ENCODE measurements around the gene TEX22.

Gene TEX22

DNA sequence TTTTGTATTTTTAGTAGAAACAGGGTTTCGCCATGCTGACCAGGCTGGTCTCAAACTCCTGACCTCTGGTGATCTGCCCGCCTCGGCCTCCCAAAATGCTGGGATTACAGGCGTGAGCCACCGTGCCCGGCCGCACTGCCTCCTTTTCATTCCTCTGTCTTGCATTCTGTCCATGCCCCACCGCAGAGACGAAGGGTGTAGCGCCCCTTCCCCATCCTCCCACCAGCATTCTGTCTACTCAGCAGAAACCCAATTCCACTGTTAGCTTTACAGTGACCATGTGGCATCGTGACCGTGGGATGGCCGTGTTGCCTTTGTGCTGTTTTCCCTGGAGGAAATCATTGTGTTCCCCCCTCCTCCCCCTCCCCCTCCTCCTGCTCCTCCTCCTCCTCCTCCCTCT is 10.3 kb downstream of the TEX22 start:
- DNase-seq: no peak

DNA sequence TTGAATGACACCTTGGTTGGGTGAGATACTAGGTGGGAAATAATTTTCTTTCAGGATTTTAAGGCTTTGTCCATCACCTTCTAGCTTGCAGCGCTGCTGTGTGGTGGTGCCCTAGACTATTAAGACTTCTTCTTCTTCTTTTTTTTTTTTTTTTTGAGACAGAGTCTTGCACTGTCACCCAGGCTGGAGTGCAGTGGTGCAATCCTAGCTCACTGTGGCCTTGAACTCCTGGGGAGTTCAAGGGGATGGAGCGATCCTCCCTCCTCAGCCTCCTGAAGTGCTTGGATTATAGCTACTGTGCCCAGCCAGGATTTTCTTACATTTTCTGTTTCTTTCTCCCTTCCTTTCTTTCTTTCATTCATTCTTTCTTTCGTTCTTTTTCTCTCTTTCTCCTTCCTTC is 11.0 kb downstream of the TEX22 start:
- DNase-seq: no peak

DNA sequence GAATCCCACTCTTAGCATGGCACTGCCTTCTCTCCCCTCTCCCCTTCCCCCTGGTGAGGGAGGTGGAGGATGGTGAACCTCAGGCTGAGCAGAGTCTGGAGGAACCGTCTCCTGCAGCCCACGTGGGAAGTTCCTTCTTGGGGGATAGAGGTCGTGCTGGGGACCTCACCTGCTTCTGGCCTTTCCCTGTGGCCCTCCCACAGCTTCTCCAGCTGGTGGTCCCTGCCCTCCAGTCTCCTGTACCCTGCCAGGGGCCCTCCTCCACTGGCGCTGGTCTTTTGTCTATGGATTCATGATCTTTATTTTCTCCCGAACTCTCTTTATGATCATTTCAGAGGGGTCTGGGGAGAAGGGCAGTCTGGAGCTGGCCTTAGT is 12.3 kb downstream of the TEX22 start:
- no peak for DNase-seq

DNA sequence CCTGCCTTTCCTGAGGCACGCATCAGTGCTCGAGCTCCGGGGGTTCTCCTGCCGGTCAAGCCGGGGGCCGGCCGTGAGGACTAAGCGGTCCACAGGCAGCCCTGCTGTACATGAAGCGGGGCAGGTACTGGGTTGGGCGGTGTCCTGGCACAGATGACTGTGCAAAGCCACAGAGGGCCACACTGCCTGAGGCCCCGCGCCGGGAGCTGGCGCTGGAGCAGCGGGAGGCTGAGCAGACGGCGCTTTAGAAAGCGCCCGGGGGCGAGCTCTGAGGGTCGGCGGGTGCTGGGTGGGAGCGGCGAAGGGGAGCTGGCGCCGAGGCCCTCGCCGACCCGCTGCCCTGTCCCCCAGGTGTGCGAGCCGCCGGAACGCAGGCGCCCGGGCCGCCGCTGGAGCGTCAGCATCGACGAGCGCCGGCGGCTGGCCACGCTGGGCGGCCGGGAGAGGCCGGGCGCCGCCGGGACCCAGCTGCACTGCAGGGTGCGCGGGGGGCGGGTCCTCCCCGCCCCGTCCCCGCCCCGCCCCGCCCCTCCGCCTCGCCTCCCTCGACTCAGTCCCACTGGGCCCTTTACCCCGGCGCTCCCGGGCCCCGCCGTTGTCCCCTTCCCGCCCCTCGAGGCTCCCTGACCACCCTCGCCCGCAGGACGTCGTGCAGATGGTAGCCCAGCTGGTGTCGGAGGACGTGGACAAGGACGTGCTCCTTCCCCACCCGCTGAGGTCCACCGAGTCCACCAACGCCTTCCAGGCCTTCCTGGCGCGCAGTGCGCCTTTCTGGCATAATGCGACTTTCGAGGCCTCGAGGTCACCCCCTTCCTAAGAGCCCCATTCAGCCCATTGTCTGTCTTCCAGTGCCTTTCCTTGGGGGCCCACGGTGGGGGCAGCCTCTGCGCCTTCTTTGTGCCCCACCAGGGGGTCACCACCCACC is 12.9 kb downstream of the TEX22 start:
- DNase-seq: no peak

DNA sequence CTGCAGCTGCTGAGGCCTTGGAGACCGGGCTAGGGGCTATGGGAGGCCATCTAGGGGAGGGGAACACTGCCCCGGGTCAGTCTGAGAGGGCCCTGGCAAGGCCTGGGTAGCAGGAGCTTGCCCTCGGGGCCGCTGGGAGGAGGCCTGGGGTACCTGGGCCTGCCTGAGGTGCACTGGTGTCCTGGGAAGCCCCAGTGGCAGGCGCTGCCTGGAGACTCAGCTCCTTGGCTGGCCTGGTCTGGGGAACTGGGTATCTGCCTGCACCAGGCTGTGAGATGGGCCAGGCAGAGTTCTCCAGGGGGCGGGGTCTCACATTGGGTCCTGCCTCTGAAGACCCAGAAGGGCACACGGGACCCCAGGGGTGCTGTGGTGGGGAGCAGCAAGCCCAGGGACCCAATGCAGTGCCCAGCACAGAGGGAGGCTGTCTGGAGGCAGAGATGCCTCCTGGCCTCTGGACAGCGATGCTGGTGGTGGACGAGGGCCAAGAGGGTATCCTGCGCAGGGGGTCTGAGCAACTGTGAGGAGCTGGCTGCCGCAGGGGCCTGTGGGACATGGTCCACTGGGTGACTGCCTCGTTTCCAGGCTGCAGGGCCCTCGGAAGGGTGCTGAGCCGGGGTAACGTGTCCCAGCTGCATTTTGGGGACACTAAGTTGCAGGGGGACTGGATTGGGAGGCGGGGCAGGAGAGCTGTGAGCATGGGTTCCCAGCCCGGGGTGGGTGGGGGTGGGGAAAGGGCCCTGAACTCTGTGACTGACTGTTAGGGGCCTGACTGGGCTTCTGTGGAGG is 13.8 kb downstream of the TEX22 start:
- DNase-seq: no peak

DNA sequence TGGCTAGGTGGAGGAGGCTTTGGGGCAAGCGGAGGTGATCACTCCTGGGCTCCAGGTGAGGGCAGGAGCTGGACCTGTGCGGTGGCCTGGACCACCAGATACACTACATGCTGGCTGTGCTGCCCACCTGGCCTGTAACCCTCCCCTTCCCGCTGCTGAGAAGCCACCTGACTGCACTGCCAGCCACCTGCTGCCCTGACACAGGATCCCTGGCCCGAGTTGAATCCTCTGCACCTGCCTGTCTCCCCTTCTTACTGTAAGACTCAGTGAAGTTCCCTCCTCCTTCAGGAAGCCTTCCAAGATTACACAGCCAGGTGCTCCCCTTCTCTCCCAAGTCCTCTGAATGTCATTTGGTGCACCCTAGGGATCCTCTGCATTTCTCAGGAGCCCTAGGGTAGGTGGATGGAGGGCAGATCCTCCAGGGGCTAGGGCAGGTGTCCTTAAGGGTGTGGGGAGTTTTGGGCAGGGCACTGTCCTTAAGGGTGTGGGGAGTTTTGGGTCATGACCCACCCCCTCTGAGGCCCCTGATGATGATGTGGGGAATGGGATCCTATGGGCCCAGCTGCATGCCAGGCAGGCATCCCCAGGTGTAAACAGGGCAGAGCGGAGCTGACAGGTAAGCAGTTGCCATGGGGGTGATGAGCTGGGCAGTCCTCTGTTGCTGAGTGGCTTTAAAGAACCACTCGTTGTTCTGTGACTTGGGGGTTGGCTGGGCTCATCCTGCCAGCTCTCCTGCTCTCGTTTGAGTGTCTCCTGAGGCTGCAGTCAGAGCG is 14.6 kb downstream of the TEX22 start:
- no peak for DNase-seq

DNA sequence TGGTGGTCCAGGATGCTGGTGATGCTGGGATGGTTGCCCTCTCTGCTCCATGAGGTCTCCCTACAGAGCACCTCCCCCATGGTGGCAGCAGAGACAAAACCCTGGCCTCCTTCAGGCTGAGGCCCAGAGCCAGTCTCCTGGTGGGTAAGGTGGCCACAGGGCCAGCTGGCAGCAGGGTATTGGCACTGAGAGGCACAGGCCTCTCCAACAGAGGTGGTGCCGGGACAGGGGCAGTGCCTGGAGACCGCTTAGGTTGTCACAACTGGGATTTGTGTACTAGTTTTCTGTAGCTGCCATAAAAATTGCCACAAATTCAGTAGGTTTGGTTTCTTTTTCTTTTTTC is 15.2 kb downstream of the TEX22 start:
- no peak for DNase-seq

DNA sequence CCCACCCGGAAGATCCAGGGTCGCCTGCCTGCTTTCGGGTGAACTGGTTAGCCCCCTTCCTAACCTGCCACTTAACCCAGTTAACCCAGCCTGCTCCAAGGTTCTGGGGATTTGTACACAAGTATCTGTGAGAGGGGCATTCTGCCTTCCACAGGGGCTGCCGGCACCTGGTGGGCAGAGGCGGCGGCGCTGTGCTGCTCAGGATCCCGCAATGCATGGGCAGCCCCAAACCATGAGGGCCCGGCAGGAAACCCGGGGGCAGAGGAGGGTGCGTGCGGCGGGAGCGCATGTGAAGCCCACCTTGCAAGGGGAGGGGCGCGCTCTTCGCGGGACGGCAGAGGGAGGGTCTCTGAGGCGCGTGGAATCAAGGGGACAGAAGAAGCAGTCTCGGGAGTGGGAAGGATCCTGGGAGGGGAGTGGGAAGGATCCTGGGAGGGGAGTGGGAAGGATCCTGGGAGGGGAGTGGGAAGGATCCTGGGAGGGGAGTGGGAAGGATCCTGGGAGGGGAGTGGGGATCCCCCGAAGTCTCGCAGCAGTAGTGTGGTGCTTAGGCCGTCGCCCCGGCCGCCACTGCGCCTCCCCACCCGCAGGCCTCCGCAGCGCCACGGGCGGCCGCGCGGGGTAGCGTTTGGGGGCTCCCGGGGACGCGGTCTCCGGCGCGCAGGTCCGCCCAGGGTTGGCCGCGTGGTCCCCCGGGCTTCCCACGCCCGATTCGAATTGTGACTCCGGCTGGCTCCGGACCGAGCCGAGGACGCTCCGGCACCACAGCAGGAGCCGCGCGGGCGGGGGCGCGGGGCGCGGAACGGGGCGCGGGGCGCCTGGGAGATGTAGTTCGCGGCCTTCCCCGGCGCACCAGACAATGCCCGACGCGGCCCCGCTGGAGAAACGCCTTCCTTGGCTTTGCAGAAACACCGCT is 16.4 kb downstream of the TEX22 start:
- peak; percentile 44 to 66 for DNase-seq

DNA sequence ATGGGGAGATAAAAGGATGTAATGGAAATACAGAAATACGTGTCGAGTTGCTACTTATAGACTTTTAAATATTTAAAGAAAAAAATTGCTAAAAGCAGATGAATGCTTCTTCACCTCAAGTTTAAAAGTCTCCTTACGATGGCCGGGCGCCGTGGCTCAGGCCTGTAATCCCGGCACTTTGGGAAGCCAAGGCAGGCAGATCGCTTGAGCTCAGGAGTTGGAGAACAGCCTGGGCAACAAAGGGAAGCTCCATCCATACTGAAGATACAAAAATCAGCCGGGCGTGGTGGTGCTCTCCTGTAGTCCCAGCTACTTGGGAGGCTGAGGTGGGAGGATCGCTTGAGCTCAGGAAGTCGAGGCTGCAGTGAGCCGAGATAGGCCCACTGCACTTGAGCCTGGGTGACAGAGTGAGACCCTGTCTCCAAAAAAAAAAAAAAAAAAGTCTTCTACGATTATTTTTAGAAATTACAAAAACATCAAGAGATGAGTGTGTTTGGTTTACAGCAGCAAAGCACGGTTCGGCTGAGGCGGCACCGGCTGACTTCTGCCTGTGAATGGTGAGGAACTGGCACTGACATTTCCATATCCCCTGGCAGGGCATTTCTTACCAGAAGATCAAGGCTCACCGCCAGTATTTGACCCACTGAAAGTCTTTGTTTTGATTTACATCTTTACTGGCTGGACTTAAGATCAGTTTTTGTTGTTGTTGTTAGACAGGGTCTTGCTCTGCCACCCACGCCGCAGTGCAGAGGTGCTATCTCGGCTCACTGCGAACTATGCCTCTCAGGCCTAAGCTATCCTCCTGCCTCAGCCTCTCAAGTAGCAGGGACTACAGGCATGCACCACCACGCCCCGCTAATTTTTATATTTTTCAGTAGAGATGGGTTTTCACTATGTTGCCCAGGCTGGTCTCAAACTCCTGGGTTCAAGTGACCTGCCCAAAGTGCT is 17.4 kb downstream of the TEX22 start:
- DNase-seq: no peak

DNA sequence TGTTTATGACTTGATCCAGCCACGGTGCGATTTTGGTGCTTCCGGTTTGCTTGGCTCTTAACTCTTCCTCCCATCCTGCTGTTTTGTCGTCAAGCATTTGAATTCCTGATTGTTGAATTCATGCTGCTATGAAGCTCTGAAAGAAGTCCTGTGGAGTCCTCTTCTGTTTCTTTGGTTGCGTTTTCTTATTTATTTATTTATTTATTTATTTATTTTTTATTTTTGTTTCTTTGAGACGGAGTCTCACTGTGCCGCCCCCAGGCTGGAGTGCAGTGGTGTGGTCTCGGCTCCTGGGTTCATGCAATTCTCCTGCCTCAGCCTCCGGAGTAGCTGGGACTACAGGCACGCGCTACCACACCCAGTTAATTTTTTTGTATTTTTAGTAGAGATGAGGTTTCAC is 18.3 kb downstream of the TEX22 start:
- DNase-seq: no peak

DNA sequence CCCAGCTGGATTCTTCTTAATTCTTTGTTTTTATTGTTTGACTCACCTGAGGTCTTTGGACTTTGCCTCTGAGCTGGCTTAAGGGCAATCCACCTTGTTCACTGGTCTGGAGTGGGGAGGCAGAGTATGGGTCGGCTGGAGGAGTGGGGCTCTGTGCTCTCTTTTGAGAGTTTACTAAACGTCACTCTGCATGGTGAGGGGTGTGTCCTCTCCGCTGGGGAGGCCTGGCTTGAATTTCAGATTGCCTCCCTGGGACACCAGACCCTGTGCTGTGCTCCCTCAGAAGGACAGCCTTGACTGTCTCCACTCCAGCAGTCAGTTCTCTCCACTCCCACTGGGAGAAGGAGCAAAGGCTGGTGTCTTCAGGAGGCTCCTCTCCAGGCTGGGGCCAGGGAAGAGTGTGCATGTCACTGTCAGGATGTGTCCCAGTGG is 19.4 kb downstream of the TEX22 start:
- no peak for DNase-seq

DNA sequence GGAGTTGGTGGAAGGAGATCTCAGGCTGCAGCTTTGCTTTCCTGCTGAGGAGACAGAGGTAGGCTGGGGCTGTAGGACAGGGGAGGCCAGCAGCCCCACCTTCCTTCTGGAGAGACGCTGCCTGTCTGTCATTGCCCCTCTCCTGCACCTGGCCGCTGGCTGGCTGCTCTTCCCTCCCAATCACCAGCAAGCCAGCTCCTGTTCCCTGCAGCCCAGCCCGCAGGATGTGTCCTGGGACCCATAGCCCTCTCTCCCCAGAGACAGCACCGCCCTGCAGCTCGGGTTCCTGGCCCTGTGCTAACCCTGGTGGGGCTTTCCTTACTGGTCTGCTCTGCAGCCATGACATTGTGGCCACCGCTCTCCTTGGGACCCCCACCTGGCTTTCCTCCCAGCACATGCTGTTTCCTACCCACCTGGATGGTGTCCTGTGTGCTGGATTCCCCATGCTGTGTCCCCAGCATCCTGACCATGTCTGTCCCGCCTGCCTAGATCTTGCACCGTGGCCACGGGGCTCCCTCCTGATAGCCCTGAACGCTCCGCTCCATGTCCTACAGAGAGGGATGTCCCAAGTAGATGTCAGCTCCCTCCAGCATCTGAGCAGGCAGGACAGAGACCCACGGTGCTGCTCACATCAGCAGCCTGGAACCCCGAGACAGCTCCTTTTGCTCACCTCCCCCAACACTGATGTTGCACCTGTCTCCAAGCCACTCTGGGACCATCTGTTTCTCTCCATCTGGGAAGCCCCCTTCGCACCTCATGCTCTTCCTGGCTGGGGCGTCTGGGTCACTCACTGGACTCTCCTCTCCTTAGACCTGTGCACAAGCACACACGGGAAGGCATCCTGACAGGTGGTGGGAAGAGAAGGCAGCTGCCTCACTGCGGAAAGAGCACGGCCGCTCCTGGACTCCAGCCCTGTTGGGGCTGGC is 20.2 kb downstream of the TEX22 start:
- DNase-seq: no peak

DNA sequence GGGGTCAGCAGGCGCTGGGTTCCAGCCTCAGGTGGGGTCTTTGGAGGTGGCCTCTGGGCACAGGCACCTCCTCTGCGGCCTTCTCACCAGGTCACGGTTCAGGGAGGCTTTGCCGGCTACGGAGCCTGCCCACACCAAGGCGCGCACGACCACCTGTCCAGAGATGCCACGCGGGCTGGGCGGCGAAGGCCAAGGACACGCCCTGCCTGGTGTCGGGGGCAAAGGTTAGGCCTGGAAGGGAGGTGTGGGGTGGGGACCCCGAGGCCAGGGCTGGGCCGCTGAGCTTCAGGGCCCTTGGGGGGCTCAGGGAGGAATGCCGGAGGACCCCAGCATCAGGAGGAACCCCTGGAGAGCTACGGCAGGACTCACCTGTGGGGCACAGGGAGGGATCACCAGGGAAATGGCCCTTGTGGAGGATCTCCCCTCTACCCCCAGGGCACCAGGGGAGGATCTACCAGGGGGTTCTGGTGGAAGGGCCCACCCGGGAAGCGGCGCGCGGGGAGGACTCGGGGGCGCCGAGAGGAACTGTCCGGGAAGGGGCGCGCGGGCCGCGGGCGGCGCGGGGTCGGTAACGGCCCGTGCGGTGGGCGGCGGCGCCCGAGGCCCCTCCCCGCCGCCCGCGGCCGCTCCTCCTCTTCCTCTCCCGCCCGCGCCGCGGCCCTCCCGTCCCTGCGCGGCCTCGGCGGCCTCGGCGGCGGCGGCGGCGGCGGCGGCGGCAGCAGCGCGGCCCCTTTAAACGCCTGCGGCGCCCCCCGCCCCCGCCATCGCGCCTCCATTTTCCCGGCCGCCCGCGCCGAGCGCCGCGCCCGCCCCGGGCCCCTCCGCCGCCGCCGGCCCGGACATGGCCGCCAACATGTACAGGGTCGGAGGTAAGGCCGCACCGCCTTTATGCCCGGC is 21.1 kb downstream of the TEX22 start, which contains the start of gene MTA1:
MTA1 (plus strand) TSS at position 633 of the 897 bp plus-strand sequence; CDS start at position 842, 209 bp downstream.
- DNase-seq: peak; percentile 24 to 29

DNA sequence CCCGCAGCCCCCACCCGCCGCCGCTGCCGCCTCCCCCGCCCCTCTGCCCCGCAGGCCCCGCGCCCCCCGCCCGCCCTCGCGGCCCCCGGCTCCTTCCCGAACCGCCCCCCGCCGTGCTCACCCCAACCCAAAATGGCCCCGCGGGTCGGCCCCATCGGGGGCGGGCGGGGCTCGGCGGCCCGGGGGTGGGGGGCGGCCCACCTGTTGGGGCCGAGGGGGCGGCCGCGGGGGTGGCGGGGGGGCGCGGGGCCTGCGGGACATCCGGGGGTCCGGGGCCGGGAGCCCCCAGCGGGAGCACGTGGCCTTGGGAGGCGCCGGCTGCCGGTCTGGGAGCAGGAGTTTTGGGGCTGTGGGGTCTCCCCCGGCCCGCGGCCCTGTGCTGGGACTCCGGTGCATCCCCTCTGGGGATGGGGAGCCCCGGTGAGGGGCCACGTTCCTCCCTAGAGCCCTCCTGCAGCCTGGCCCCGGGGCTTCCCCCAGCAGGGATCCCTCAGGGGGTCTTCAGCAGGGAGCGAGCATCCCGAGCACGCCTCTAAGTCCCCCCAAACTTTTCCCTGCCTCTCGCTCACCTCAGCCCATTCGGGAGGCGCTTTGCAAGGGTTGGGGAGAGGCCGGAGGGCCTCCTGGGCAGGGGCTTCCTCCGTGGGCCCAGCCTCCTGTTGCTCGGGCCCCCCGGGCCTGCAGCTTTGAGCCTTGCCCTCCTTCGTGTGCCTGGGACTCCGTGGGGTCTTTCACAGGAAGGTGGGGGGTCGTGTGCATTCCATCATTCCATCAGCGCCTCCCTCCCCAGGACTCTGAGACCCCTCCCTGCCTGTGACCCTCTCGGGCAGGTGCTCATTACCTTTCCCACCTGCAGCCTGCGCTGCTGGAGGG is 22.0 kb downstream of the TEX22 start:
- no peak for DNase-seq

DNA sequence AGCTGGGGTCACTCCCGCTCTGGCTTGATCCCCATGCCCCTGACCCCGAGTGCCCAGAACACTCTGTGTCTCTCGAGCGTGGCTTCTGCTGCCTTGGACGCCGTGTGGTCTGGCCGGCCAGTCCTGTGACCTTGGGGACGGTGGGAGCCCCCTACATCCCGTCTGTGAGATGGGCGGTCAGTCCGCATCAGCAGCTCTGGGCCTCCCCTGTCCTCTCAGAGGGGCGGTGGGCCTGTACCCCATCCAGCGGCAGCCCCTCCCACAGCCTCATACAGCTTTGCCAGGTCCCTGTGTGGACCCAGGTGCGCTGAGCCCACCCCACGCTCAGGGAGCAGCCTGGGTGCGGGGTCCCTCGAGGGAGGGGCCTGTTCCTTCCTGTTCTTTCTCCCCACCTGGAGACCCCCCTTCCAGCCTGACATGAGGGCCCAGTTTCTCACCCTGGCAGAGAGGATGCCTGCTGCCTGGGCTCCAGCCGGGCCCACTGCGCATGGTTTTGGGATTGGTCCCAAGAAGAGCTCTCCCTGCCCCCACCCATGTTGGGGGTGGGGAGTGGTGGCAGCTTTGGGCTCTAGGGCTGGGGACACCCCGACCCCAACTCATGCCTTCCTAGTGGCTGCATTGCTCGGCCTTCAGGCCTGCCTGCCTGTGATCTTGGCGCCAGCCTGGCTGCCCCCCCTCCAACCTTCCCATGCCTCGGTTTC is 22.8 kb downstream of the TEX22 start:
- no peak for DNase-seq

DNA sequence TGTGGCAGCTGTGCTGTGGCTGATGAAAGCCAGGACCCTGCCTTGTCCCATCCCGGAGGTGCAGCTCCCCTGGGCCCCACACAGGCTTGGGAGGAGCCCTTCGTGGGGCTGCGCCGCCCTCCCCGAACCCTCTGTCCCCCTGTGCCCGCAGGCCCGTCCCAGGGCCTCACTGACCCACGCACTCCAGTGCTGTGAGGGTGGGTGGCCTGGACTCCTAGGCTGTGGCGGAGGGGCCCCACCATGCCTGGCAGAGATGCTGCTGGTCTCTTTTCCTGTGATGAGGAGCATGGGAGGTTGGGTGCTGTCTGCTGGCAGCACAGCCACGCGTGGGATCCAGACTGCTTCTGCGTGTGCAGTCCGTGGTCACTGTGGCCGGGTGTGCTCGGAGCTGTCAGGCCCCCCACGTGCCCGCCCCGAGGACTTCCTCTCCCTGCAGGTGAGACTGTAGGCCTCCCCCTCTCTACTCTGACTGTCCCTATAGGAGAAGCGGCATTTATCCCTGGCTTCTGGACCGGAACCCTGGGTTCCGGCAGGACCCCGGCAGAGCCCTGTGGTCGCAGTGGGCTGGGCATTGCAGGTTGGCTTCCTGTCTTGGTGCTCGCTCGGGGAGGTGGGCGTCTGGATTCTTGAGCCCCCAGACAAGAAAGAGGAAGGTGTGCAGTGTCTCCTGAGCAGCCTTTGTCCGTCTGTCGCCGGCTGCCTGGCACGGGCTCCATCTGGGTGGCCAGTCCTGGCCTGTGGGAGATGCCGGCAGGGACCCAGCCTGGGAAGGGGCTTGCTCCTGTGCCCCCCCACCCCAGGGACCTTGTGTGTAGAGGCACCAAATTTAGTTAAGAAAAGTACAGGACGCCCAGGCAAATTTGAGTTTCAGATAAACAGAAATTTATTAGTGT is 23.6 kb downstream of the TEX22 start:
- no peak for DNase-seq

All from Kasumi-1 (cell line).